DND-41 (cell line): Measurements from ENCODE around the gene AKAP6.

ENCODE experiments used
- ATAC-seq: fragments of 200-7000 bp; cut with Tn5 transposase; 3 replicates; pipeline ENCODE4 v1.9.1; 2021; ENCODE audit warnings: low read depth; ENCODE audit not compliant: insufficient read depth
- DNase-seq: peaks from one replicate; pipeline ENCODE4 v3.0.0-alpha.2; 2020
- H2AFZ ChIP-seq: 2 replicates; pipeline ENCODE4 v1.6.0; 2012; ENCODE audit warnings: low read depth, low read length
- H3K27ac ChIP-seq: 2 replicates; pipeline ENCODE4 v1.5.1; 2012; ENCODE audit warnings: low read length, inconsistent platforms
- H3K27me3 ChIP-seq: fragments of 200-600 bp; sonication (generic); 2 replicates; pipeline ENCODE4 v1.6.0; 2012; ENCODE audit warnings: low read length, mild to moderate bottlenecking, inconsistent platforms; ENCODE audit not compliant: insufficient read depth, poor library complexity
- H3K36me3 ChIP-seq: 2 replicates; pipeline ENCODE4 v1.5.1; 2012; ENCODE audit warnings: low read length, inconsistent platforms; ENCODE audit not compliant: insufficient read depth
- H3K4me1 ChIP-seq: 2 replicates; pipeline ENCODE4 v1.5.1; 2012; ENCODE audit warnings: mild to moderate bottlenecking, low read length; ENCODE audit not compliant: insufficient read depth
- H3K4me2 ChIP-seq: 2 replicates; pipeline ENCODE4 v1.6.0; 2012; ENCODE audit warnings: mild to moderate bottlenecking, moderate library complexity, low read length, inconsistent platforms; ENCODE audit not compliant: insufficient read depth
- H3K4me3 ChIP-seq, 2 experiments: fragments of 200-600 bp in 1 of 2; shearing (Covaris generic) in 1 of 2; 2 replicates each; pipeline ENCODE4 v1.5.1; 2012 to 2016; ENCODE audit warnings: inconsistent platforms in 2 of 2, low read length in 2 of 2, mild to moderate bottlenecking in 2 of 2, low read depth in 1 of 2, moderate library complexity in 1 of 2
- H3K79me2 ChIP-seq: 2 replicates; pipeline ENCODE4 v1.6.0; 2012; ENCODE audit warnings: low read length, inconsistent platforms; ENCODE audit not compliant: insufficient read depth
- H3K9ac ChIP-seq: 2 replicates; pipeline ENCODE4 v1.6.0; 2012; ENCODE audit warnings: low read depth, mild to moderate bottlenecking, inconsistent platforms, low read length, moderate library complexity
- H3K9me3 ChIP-seq: 2 replicates; pipeline ENCODE4 v1.5.1; 2012; ENCODE audit warnings: low read length, moderate library complexity, mild to moderate bottlenecking, inconsistent platforms; ENCODE audit not compliant: insufficient read depth, severe bottlenecking
- H4K20me1 ChIP-seq: 2 replicates; pipeline ENCODE4 v1.6.0; 2012; ENCODE audit warnings: low read length; ENCODE audit not compliant: insufficient read depth
- CTCF ChIP-seq: IDR thresholded peaks from 2 replicates; pipeline ENCODE4 v1.5.1; 2012; ENCODE audit warnings: borderline replicate concordance, low read length, moderate library complexity, mild to moderate bottlenecking; ENCODE audit not compliant: poor library complexity, severe bottlenecking; ENCODE audit errors: extremely low read depth
- EZH2 ChIP-seq: IDR thresholded peaks from 3 replicates; pipeline ENCODE4 v1.6.1; 2012; ENCODE audit warnings: borderline replicate concordance, low read depth, mild to moderate bottlenecking, moderate library complexity, low read length, inconsistent platforms; ENCODE audit not compliant: severe bottlenecking

The AKAP6 gene

DNA sequence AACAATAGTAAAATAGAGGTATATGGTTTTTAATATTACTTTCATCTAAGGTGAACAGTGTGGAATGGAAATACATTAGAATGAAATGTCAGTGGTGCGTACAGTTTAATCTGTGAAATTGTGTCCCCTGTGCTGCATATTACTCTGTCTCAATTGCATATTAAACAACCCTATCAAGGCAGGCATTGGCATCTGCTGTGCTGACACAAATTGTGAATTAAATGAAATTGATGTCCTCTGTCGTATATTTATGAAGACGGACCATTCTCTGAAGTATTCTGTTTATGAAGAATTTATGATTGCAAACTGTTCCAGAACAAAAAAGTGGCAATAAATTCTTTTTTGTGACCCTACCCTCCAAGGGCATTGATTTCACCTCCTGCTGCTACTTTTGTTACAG is 405.2 kb downstream of the AKAP6 start:
- DNase-seq, result no peak
- Histone ChIP-seq H3K9ac (no peak overlapping the region), H3K4me1 (no peaks in the 10 kb centered on the region), H3K79me2 (no peaks in the 10 kb centered on the region), H3K27ac (no peak overlapping the region), H3K4me3 (no peak overlapping the region), H4K20me1 (no peaks in the 10 kb centered on the region), H3K27me3 (no peaks in the 10 kb centered on the region), H3K36me3 (no peaks in the 10 kb centered on the region), H2AFZ (no peak overlapping the region), H3K9me3 (no peaks in the 10 kb centered on the region), H3K4me2 (no peak overlapping the region)
- no peak for TF ChIP-seq CTCF
- ATAC-seq, result no peak

DNA sequence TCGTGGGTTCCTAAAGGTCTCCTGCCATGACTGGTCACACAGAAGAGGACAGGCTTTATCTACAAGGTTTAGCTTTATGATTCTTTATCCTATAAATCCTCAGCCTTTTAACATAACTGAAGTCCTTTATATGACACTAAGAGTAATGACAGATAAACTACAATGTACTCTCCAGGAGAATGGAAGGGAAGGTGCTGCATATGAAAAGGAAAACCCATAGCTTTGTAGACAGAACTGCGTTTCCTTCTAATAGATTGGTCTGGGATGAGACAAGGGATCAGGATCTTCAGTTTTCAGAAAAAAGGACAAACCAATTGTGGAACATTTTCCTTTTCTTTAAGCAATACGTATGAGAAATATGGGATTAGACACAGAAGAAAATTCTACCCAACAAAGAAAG is 408.5 kb downstream of the AKAP6 start:
- no peak for ATAC-seq
- DNase-seq, result no peak
- Histone ChIP-seq H3K4me3 (no peak overlapping the region), H3K9me3 (no peaks in the 10 kb centered on the region), H3K4me1 (no peaks in the 10 kb centered on the region), H3K79me2 (no peaks in the 10 kb centered on the region), H3K4me2 (no peak overlapping the region), H3K9ac (no peak overlapping the region), H3K27me3 (no peaks in the 10 kb centered on the region), H3K36me3 (no peaks in the 10 kb centered on the region), H4K20me1 (no peaks in the 10 kb centered on the region), H2AFZ (no peak overlapping the region), H3K27ac (no peak overlapping the region)
- no peak for TF ChIP-seq EZH2
- no peak for TF ChIP-seq CTCF

DNA sequence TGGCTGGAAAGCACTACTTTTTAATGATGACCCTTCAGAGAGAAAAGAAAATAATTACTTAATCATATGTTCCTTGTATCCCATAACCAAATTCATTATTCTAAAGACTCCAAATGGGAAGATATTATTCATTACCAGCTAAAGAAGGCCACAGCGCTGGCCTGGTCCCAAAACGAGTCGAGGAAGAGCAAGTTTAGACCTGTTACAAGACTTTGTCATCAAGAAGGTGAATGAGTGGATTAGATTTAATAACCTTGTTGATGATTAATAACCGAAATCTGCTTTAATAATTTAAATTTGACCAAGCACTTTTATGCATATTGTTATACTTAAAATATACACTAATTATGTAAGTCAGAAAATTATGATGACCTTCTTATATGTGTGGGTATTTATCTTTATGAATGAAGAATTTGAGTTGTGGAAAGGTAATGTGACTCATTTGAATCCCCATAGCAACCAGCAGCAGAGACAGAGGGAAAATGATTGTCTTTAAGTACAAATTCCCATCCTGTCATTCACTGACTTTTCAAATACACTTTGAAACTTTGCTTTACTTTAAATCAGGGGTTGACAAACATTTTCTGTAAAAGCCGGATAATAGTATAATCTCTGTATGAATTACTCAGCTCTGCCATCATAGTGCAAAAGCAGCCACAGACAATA is 409.2 kb downstream of the AKAP6 start:
- H2AFZ ChIP-seq, result no peak overlapping the region
- no peaks in the 10 kb centered on the region for H4K20me1 ChIP-seq
- no peak overlapping the region for H3K9ac ChIP-seq
- H3K4me1 ChIP-seq, result no peaks in the 10 kb centered on the region
- no peaks in the 10 kb centered on the region for H3K9me3 ChIP-seq
- no peaks in the 10 kb centered on the region for H3K79me2 ChIP-seq
- no peak overlapping the region for H3K4me2 ChIP-seq
- TF ChIP-seq CTCF (no peak), EZH2 (no peak)
- ATAC-seq (no peak), DNase-seq (no peak)
- no peaks in the 10 kb centered on the region for H3K27me3 ChIP-seq
- H3K4me3 ChIP-seq, result no peak overlapping the region
- no peaks in the 10 kb centered on the region for H3K36me3 ChIP-seq
- no peak overlapping the region for H3K27ac ChIP-seq
